ENCODE data around the gene FAM13C. TPM values are rescaled to one million over a fixed set of nuclear protein-coding genes. Genes with fewer than 3 reads are reported as not detected.

FAM13C gene
- total and polyA plus RNA-seq, 9 of the 15 experiments (the other 6 are each of a cell fraction or from before 2014, with no cell fraction given) = not detected

- Histone ChIP-seq H3K9me1 (ENCODE audit: control insufficient read depth, insufficient read depth, low read length) (no peaks in the 10 kb centered on the region), H3K36me3 (ENCODE audit: control insufficient read depth, insufficient read depth, low read length) (no peaks in the 10 kb centered on the region), H3K4me1 (replicated peaks in 1 of 2; ENCODE audit: control insufficient read depth in 2 of 2, insufficient read depth in 2 of 2, low read length in 2 of 2) (no peaks in the 10 kb centered on the region), H3K9ac (ENCODE audit: insufficient read depth in 1 of 2, low read depth in 2 of 2, low read length in 2 of 2) (no peak overlapping the region), H3K4me2 (ENCODE audit: insufficient read depth, low read length) (no peak overlapping the region), H3K9me3 (replicated peaks; ENCODE audit: control insufficient read depth, insufficient read depth, low read depth, low read length) (0 out of 2 replicates have a peak, but pooled peaks cover 2% of the 10 kb centered on the region), H3K4me3 (no peak overlapping the region), H3K79me2 (ENCODE audit: control insufficient read depth, insufficient read depth, low read length) (no peaks in the 10 kb centered on the region), H2AFZ (ENCODE audit: low read depth, low read length) (no peak overlapping the region), H4K20me1 (replicated peaks; ENCODE audit: control insufficient read depth, insufficient read depth, low read length) (no peaks in the 10 kb centered on the region), H3K27me3 (ENCODE audit: control insufficient read depth in 2 of 2, insufficient read depth in 2 of 2, low read length in 2 of 2) (no peaks in the 10 kb centered on the region), H3K27ac (ENCODE audit: extremely low read depth, low read depth, low read length) (no peak overlapping the region)
- intact Hi-C loops (cut with micrococcal nuclease) = no loop called here
- no peak for DNase-seq (ENCODE audit: extremely low read depth in 1 of 4, low spot score in 3 of 4)
- TF ChIP-seq KAT8 (IDR thresholded peaks at IDR 0.05; ENCODE audit: low read depth) = no peak
- TF ChIP-seq MTA1 (IDR thresholded peaks at IDR 0.05; ENCODE audit: borderline replicate concordance) = no peak
- no peak for TF ChIP-seq ZNF77 (CRISPR knock-in tag; IDR thresholded peaks at IDR 0.05)
- TF ChIP-seq PML (IDR thresholded peaks at IDR 0.05; ENCODE audit: low read length) = no peak
- no peak for TF ChIP-seq NELFE (IDR thresholded peaks at IDR 0.05; ENCODE audit: insufficient read depth, insufficient read length)
- no peak for TF ChIP-seq NFE2L1 (tag; IDR thresholded peaks at IDR 0.05; ENCODE audit: borderline replicate concordance, low read depth)
- TF ChIP-seq, protein P1, sequence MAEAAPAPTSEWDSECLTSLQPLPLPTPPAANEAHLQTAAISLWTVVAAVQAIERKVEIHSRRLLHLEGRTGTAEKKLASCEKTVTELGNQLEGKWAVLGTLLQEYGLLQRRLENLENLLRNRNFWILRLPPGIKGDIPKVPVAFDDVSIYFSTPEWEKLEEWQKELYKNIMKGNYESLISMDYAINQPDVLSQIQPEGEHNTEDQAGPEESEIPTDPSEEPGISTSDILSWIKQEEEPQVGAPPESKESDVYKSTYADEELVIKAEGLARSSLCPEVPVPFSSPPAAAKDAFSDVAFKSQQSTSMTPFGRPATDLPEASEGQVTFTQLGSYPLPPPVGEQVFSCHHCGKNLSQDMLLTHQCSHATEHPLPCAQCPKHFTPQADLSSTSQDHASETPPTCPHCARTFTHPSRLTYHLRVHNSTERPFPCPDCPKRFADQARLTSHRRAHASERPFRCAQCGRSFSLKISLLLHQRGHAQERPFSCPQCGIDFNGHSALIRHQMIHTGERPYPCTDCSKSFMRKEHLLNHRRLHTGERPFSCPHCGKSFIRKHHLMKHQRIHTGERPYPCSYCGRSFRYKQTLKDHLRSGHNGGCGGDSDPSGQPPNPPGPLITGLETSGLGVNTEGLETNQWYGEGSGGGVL (CRISPR knock-in tag; IDR thresholded peaks at IDR 0.05) = no peak
- no peak for TF ChIP-seq HDGF (IDR thresholded peaks at IDR 0.05)
- no peak for TF ChIP-seq SRSF1 (IDR thresholded peaks at IDR 0.05; ENCODE audit: low read depth, low read length)
- POLR2A ChIA-PET = no interaction called here
- CTCF ChIA-PET (ENCODE audit: low intra/inter-chr PET ratio) = no interaction called here
- ATAC-seq = no peak
- no TSS peak for BruUV-seq (replicated peaks)
- in situ Hi-C loops (cut with MboI) = no loop called here
- no peak for FAIRE-seq
Measured at GRCh38 chr10:59315465-59315864, 46.9 kb downstream of the FAM13C start.
